Left ventricle myocardium inferior (tissue), 1 donor: ENCODE measurements around the gene ARHGEF19. TPM values are rescaled to one million over a fixed set of nuclear protein-coding genes. Genes with fewer than 3 reads are reported as not detected.
"Not testable (repeated sequence)": the region's sequence is repeated elsewhere in the genome, so short reads cannot be mapped to it uniquely, and the experiment has no call there.

Source experiments
- DNase-seq: peaks from one replicate; pipeline ENCODE4 v3.0.0-alpha.2; 2020
- H3K27ac ChIP-seq: fragments of 200-600 bp; replicated peaks from 2 replicates; pipeline ENCODE4 v1.8.0; 2021
- H3K27me3 ChIP-seq: fragments of 200-600 bp; 2 replicates; pipeline ENCODE4 v1.8.0; 2021; ENCODE audit warnings: low read depth
- H3K36me3 ChIP-seq: fragments of 200-600 bp; 2 replicates; pipeline ENCODE4 v1.8.0; 2021
- H3K4me1 ChIP-seq: fragments of 200-600 bp; 2 replicates; pipeline ENCODE4 v1.8.0; 2021
- H3K4me3 ChIP-seq: fragments of 200-600 bp; 2 replicates; pipeline ENCODE4 v1.8.0; 2021; ENCODE audit warnings: mild to moderate bottlenecking, moderate library complexity
- H3K9me3 ChIP-seq: fragments of 200-600 bp; replicated peaks from 2 replicates; pipeline ENCODE4 v1.8.0; 2021
- intact Hi-C: fragments of 100-400 bp; cut with micrococcal nuclease; formaldehyde crosslinking; loops from one replicate; pipeline ENCODE4 v1.11.0; 2022
- total RNA-seq: library from RNA; stranded (reverse); fragmentation: NEBNext Ultra II Directional; extraction: Animal tissue kit (Norgen Biotek cat#: 25700); gene quantifications from one replicate; pipeline ENCODE4 v1.2.1, GENCODE V29; 2021
- TF ChIP-seq, protein P1 (sequence below): fragments of 200-600 bp; IDR thresholded peaks from 2 replicates; pipeline ENCODE4 v1.8.0; 2021; ENCODE audit warnings: antibody characterized with exemption, mild to moderate bottlenecking, borderline replicate concordance
- donor health status: DM: no; HTN: yes; CAD: no; lungs with severe emphysema.

ARHGEF19 gene
- total RNA-seq, 1 donor from 2014 or later, result 2.2 TPM

DNA sequence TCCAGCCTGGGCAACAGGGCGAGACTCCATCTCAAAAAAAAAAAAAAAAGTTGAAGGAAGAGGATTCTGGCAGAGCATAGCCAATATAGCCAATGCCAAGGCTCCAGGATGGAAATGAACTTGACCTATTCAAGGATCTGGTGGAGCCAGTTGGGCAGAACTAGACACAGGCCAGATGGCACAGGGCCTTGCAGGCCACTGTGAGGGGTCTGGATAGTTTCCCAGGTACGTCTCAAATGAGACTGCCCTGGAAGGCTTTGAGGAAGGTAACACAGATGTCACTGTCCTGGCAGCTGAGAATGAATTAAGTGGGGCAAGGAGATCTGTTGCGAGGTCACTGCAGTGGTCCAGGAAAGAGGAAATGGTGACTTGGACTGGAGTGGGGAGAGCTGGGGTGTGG lies 12.0 kb upstream of the ARHGEF19 start:
- no peak for DNase-seq
- Histone ChIP-seq H3K27me3 (peaks cover 28% of the 10 kb centered on the region), H3K27ac (no peak overlapping the region), H3K36me3 (no peaks in the 10 kb centered on the region), H3K9me3 (no peaks in the 10 kb centered on the region), H3K4me3 (no peak overlapping the region), H3K4me1 (peaks cover 10% of the 10 kb centered on the region)
- TF ChIP-seq, protein P1, sequence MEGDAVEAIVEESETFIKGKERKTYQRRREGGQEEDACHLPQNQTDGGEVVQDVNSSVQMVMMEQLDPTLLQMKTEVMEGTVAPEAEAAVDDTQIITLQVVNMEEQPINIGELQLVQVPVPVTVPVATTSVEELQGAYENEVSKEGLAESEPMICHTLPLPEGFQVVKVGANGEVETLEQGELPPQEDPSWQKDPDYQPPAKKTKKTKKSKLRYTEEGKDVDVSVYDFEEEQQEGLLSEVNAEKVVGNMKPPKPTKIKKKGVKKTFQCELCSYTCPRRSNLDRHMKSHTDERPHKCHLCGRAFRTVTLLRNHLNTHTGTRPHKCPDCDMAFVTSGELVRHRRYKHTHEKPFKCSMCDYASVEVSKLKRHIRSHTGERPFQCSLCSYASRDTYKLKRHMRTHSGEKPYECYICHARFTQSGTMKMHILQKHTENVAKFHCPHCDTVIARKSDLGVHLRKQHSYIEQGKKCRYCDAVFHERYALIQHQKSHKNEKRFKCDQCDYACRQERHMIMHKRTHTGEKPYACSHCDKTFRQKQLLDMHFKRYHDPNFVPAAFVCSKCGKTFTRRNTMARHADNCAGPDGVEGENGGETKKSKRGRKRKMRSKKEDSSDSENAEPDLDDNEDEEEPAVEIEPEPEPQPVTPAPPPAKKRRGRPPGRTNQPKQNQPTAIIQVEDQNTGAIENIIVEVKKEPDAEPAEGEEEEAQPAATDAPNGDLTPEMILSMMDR, result no peak
- intact Hi-C loops, result no loop called here

DNA sequence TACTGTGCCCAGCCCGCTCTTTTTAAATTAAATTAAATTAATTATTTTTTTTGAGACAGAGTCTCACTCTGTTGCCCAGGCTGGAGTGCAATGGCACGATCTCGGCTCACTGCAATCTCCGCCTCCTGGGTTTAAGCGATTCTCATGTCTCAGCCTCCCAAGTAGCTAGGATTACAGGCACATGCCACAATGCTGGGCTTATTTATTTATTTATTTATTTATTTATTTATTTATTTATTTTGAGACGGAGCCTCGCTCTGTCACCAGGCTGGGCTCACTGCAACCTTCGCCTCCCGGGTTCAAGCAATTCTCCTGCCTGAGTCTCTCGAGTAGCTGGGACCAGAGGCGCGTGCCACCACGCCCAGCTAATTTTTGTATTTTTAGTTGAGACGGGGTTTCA lies 10.3 kb upstream of the ARHGEF19 start:
- peaks cover 16% of the 10 kb centered on the region for H3K4me1 ChIP-seq
- H3K36me3 ChIP-seq, H3K4me3 ChIP-seq, DNase-seq, intact Hi-C loops, H3K27ac ChIP-seq, H3K9me3 ChIP-seq: not testable (repeated sequence)
- peaks cover 20% of the 10 kb centered on the region for H3K27me3 ChIP-seq

DNA sequence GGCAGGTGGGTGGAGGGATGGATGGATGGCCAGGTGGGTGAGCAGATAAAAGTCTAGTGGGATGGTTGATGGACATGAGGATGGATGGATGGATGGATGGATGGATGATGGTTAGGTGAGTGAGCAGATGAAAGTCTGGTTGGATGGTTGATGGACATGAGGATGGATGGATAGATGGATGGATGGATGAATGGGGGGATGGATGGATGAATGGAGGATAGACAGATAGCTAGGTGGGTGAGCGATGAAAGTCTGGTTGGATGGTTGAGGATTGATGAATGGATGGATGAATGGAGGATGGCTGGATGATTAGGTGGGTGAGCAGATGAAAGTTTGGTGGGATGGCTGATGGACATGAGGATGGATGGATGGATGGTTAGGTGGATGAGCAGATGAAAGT lies 9.0 kb upstream of the ARHGEF19 start:
- H3K36me3 ChIP-seq, result no peaks in the 10 kb centered on the region
- peaks cover 18% of the 10 kb centered on the region for H3K4me1 ChIP-seq
- TF ChIP-seq, protein P1, result no peak
- no peak overlapping the region for H3K27ac ChIP-seq
- H3K27me3 ChIP-seq, result peaks cover 8% of the 10 kb centered on the region
- DNase-seq, result no peak
- no peaks in the 10 kb centered on the region for H3K9me3 ChIP-seq
- intact Hi-C loops, result no loop called here
- H3K4me3 ChIP-seq, result no peak overlapping the region

DNA sequence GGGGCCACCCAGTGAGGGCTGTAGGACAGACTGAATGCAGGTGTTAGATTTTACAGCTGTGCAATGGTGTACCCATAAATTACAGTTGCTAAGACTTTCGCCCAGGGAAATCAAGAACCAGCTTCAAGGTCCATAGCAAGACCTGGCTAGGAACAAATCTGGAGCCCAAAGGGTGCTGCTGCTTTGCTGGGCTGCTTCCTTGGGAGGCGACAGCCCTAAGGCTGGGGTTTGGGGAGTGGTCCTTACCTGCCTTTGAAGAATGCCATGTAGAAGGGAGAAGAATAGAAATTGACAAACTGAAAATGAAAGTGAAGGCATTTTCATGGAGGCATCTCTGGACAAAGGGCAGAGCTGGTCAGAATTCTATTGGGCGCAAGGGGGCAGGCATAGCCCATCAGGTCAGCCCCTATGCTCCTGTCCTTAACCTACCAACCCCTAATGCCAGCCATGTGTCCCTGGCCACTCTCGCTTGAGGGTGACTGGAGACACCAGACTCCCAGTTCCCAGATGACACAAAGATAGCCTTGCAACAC lies 7.6 kb upstream of the ARHGEF19 start:
- no peak overlapping the region for H3K27ac ChIP-seq
- no peaks in the 10 kb centered on the region for H3K27me3 ChIP-seq
- intact Hi-C loops, result no loop called here
- DNase-seq, result no peak
- H3K4me3 ChIP-seq, result no peak overlapping the region
- peaks cover 23% of the 10 kb centered on the region for H3K4me1 ChIP-seq
- TF ChIP-seq, protein P1, result no peak
- H3K36me3 ChIP-seq, result no peaks in the 10 kb centered on the region
- no peaks in the 10 kb centered on the region for H3K9me3 ChIP-seq

DNA sequence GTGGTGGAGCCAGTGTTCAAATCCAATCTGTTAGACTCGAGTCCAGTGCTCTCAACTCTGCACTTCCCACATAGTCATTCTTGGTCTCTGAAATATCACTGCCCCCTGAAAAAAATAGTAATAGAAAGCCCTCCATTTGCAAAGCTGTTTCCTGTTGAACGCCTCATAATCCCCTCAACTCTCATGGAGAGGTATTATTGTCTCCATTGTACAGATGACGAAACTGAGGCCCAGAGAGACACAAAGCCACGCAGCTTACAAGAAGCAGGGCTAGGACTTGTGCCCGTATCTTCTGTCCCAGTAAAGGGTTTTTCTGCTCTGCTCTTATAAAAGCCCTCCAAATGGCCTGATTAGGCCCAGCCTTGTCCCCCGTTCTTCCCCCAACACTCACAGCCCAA lies 6.2 kb upstream of the ARHGEF19 start:
- Histone ChIP-seq H3K9me3 (no peaks in the 10 kb centered on the region), H3K4me3 (no peak overlapping the region), H3K36me3 (no peaks in the 10 kb centered on the region), H3K4me1 (peaks cover 23% of the 10 kb centered on the region), H3K27me3 (no peaks in the 10 kb centered on the region), H3K27ac (no peak overlapping the region)
- intact Hi-C loops, result no loop called here
- DNase-seq, result no peak
- TF ChIP-seq, protein P1, result no peak

DNA sequence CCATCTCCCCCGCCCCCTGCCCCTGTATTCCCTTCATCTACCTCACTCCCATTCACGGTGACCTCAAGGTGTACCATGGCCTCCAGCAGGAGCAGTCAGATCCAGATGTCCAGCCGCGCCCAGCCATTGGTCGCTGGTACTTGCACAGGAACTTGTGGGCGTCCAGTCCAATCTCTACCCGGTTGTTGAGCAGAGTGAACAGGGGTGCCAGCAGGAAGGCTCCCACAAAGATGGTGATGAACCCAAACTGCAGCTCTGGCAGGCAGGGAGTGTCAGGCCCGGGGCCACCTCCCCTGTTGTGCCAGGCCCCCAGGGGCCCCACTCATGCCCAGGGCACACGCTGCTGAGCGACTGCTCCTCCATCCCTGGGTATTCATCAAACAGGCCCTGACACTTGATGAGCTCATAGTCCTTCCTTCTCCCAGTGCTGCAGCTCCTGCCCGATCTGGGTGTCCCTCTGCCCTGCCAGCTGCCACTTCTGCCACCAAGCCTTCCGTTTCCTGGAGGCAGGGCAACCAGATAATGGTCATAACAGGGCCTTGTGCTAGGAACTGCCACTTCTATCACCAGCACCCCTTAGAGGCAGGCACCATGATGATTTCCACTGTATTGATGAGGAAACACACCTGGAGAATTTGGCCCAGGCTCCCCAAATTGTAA lies 5.7 kb upstream of the ARHGEF19 start:
- Histone ChIP-seq H3K36me3 (no peaks in the 10 kb centered on the region), H3K9me3 (no peaks in the 10 kb centered on the region), H3K4me1 (peaks cover 23% of the 10 kb centered on the region), H3K27me3 (no peaks in the 10 kb centered on the region), H3K27ac (peak overlapping the region; percentile 79), H3K4me3 (peak overlapping the region; percentile 69)
- no peak for DNase-seq
- intact Hi-C loops, result no loop called here
- TF ChIP-seq, protein P1, result no peak
